ENCODE measurements around the gene PIEZO1.

Gene PIEZO1

DNA sequence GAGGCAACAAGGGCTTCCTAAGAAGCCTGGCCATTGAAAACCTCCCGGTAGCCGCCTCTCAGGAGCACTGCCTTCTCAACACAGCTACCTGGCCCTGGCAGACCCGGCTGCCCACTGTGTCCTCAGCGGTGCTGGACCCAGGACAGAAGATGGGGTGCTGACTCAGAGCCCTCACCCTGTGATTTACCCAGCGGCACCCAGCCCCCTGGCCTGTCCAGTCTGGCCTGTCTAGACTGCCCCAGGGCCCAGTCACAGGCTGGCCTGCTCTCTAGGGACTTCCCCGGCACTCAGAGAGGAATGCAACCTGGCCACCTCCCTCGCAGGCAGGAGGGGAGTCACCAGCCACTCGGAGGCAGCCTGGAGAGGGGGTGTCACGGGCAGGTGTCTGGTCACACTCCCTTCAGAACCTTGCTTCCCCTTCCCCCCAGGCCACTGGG lies 20.1 kb downstream of the PIEZO1 start:
- DNase-seq, result no peak

DNA sequence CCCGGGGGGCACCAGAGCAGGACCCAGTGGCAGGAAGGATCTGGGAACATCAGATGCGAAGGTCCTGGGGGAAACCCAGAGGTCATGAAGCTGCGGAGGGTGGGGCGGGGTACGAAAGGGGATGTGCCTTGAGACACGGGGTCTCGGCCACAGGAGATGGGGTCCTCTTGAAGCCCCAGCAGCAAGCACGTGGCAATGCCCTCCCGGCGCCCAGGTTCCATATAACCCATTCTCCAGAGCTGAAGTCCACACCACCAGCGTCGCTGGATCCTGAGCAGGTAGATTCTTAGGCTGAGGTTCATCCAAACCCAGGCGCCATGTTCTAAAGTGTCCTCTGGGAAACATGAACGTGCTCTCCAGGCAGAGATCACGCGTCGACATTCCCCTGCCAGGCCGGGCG lies 20.9 kb downstream of the PIEZO1 start:
- DNase-seq, result no peak

DNA sequence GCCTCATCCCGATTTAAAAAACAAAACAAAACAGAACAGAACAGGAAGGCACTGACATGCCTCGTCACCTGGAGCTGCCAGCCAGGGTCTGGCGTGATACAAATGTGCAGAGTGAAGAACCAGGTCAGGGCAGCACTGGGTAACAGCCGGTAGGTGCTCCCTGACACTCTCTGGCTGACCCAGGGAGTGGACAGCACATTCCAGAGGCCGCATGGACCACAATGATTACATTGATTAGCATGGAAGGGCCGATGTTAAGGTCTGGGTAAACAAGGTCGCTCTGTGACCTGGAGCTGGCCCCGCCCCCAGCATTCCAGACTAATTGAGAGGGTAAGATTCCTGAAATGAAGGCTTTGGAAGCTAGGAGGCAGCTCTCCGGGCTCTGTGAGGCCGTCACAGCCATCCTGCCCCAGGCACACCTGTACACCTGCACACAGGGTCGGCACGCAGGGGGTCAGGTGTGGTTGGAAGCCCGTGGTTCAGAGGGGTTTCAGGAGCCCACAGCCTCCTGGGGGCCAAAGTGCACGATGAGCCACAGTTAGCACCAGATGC lies 21.4 kb downstream of the PIEZO1 start:
- no peak for DNase-seq

DNA sequence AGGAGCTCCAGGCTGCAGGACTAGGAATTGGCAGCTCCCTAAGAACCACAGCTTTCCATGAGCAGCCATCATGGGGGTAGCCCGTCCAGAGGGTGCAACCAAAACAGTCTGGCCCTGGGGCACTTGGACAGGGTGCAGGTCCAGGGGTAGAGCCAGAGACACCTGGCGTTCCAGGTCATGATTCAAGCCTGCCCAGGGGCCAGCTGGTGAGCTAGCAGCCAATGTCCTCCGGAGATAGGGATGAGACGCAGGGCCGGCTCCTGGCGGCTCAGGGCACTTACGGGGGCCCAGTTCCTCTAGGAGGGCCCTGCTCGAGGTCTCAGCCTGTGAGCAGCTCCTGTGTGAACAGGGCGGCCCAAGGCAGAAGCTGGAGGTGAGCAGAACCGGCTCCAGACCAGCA lies 22.1 kb downstream of the PIEZO1 start:
- DNase-seq, result no peak

DNA sequence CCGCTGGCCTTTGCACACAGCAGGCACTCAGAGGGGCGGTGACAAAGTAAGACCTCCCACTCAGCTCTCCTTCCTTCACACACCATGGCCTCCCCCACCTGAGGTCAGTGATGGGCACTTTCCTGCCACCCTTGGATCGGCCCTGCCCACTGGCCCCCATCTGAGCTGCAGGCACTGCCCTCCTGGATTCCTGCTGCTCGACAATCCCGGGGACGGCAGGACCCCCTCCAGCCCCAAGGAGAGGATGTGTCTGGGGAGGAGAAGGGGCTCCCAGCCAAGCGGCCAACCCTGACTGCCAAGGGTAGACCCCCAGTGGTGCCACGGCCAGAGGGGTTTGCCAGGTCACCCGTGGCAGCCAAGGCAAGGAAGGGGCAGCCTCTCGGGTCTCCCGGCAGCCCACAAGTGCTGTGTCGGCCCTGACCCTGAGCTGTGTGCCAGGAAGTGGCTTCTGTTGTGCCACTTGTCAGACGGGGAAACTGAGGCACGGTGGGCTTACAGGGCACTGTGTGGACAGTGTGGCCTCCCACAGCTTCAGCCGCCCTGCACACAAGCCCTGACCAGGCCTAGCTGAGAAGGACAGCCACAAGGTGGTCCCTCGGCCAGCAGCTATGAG lies 22.7 kb downstream of the PIEZO1 start:
- no peak for DNase-seq

DNA sequence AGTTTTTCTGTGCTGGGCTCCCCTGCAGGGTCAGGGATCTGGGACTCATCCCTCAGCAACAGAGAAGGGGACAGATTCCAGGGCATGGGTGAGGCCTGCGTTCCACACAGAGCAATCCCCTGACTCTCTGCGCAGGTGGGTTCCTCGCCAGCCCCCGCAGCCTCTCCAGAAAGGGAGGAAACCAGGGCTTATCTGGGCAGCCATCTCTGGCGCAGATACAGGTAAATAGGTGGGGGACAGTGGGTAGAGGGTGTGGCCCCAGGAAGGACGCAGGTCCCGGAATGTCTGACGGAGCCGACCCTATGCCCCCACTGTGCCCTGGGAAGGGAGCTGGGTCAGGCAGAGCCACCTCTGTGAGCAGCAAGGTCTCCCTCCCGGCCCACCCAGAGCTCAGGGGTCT lies 23.2 kb downstream of the PIEZO1 start:
- no peak for DNase-seq

DNA sequence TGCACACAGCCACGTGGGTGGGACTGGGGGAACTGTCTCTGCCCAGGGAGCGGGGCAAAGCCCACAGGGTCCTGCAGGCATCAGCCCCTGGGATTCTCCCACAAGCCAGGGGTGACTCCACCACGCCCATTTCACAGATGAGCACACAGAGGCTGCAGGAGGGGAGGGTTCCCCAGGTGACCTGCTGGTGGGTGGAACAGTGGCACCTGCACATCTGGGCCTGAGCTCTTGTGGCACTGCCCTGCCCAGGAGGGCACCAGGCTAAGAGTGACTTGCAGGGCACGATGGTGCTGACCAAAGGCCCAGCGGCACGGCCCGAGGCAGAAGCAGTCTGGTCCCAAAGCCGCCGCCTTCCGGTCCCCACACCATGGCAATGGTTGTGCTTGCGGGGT lies 23.9 kb downstream of the PIEZO1 start:
- no peak for DNase-seq

DNA sequence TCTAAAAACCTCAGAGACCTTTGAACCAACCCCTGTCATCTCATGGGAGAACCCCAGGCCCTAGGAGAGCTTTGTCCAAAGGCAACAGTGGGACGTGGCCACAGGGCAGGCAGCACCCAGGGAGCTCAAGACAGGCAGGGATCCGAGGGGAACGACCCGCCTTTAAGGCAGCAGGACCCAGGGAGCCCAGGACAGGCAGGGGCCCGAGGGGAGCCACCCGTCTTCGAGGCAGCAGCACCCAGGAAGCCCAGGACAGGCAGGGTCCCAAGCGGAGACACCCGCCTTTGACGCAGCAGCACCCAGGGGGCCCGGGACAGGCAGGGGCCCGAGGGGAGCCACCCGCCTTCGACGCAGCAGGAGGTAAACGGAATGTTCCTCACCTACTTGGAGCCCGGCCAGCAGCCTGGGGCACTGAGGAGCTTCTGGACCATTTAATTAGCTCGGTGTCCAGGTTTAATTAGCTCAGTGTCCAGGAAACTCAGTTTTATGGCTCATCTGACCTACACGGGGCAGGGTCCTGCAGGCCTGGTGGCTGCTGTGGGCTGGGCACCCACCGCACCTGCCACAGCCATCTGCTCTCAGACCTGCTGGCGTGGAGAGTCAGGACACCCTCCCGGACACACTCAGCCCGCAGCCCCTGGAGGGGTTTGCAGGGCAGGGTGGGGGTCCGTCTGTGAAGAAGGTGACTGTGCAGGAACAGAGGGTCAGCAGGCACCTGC lies 24.4 kb downstream of the PIEZO1 start:
- DNase-seq, result no peak

DNA sequence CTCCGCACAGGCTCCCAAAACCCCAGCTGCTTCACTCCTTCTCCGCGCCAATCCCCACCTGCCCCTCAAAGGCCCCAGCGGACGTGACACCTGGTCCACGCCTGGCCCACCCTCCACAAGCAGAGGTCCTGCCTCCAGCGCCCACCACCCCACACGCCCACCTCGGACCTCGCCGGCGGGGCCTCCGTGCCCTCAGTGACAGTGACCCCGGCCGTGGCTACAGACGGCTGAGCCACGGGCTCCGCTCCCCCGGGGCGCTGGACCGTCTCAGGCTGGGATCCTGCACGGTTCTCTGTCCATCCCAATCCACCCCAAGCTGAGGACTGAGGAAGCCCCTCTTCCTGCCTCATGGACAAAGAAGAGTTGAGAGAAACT lies 25.1 kb downstream of the PIEZO1 start:
- no peak for DNase-seq

DNA sequence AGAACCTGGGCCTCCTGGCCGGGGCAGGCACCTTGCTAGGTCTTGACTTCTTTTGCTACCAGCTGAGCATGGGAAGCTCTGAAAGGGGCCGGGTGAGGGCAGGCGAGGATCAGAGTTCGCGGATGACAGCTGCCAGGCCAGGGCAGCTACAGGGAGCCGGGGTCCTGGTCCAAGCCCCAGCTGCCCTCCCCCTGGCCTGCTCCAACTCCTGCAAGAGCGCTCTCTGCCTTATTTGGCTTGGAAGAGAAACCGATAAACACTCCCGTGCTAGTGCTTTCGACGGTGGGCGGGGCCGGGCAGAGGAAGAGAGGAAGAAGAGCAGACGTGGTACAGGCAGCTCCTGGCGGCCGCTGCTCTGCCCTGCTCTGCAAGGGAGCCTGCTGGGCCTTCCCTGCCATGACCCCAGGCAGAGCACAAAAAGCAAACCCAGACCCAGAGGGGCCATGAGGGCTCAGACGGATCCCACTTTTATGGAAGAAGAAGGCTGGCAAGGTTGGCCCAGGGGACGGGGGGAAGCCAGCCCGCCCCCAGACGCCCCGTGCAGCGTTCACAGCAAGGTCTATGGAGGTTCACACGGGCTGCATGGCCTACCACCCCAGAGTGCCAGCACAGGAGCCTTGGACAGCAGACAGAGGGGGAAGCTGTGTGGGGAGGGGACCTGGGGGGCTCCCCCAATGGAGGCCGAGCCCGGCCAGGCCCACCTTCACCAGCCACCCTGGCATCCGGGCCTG lies 25.6 kb downstream of the PIEZO1 start:
- no peak for DNase-seq

DNA sequence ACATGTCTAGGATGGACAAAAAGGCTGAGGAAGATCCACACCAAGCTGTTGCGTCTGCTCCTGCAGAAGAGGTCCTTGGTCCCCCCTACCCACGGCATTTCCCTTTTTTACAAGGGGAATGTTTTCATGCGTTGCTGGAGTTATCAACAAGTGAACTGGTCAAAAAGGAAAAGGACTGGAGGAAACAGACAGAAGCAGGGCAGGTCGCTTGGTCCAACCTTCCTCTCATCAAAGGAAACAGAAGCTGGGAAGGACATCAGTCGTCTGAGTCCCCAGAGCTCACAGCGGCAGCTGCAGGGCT lies 26.1 kb downstream of the PIEZO1 start:
- DNase-seq, result no peak

DNA sequence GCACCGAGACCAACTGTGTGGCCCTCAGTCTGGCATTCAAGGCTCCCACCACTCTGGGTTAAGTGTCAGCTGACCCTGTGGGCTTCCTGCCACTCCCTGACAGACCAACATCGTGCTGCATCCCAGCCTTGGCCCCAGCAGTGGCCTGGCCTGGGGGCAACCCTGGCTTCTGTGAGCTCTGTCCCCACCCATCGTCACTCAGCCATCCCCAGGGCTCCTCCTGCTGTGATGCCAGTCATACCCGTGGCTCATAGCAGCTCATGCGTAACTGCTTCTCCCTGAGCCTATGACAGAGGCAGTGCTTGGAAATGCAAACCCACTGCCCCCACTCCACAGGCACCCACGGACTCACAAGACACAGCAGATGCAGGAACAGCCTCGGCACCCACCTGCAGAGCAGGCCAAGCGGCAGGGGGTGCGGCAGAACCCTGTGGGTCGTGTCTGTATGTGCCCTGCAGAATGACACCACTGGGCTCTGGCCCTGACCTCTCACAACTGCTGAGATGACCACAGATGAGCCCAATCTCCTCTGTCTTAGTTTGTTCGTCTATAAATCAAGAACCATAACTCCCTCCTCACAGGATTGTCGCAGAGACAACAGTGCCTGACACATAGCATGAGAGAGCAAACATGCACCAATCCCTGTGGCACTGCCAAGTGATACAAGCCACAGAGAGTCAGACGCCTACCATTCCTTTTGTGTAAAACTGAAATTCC lies 26.6 kb downstream of the PIEZO1 start:
- no peak for DNase-seq

DNA sequence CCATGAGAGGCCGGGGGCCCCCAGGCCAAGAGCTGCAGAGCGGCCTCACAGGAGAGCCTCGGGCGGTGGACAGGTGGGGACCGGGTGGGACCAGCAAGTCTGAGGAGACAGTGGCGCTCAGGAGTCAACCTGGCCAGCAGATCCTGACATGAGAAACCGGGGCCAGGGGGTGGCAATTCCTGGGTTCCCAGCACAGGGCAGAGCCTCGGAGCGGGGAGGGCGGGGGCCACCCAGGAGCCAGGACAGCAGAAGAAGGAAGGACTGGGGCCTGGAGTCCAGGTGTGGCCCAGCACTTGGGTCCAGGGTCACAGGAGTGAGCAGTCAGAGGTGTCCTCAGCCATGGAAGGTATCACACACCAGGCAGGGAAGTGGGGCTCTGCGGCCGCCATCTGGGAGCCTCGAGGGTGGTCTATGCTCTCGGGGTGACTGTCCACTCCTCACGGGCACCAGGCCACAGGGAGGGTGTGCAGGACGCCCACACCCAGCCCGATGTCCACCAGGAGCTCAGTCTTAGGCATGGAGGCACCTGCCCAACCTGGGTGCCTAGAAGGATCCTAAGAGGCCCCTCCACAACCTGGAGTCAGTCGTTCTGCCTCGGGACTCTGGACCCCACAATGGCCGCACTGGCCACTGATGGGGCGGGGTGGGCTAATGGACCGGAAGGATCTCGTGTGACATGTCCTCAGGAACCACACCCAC lies 29.1 kb downstream of the PIEZO1 start:
- no peak for DNase-seq

DNA sequence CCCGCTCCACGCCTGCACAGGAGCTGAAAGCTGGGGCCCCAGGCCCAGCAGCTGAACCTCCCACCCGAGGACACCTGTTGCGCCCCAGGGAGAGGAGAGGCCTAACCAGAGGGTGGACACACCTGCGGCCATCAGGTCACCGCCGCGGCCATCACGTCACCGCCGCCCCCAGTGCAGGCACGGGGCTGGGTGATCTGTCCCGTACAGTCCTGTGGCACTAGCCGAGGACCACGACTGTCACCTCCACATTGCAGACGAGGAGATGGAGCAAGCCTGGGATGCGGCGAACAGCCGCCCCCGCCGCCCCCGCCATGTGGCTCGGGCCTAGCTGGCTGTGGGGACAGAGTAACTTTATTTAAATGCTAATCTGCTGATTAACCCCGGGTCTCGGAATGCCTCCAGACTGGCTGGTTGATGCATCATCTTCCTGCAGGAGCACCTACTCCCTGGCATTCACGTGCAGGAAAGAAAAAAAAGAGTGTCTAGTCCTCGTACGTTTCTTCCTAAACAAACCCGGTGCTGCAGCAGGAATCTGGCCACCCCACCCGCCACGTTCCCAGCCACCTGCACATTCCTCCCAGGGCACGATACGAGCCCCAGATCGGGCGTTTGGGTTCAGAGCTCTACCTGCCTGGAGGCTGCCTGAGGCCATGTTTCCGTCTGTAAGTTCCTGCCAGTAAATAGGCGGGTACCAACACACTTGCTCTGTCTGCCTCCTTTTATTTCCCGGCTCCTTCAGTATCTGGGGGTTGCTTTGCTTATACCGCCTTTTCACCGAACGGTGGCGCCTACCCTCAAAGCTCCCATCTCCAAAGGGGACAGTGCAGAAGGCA lies 29.9 kb downstream of the PIEZO1 start:
- no peak for DNase-seq

DNA sequence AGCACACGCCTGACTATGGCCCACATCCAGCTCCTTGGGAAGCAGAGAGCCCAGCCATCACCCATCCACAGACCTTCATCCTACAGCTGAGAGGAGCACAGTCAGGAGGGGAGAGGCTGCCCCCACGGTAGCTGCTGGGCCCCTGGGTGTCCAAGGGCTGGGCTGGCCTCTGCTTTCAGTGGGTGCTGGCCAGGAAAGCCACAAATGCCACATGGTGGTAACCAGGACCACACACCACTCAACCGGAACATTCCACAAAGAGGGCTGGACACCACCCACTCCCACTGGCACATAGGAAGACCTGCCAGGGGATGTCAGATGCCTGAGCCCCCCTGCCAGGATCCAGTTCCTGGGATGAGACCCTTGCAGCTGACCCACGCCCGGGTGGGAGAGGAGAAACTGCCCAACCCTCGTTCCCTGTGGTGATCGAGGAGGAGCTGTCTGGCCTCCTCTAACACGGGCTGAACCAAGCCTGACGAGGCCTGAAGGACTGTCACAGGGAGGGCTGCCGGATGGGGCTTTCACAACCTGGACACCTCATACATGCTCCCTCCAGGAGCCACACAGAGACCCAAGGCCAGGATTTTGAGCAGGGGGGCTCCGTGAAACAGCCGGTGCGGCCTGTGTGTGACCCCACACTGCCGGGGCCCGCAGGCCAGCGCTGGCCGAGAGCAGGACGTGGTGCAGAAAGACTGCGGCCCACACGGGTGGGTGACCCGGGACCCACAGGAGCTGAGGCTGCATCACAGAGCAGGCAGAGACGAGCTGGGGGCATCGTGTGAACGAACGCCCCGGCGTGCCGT lies 30.7 kb downstream of the PIEZO1 start:
- no peak for DNase-seq

DNA sequence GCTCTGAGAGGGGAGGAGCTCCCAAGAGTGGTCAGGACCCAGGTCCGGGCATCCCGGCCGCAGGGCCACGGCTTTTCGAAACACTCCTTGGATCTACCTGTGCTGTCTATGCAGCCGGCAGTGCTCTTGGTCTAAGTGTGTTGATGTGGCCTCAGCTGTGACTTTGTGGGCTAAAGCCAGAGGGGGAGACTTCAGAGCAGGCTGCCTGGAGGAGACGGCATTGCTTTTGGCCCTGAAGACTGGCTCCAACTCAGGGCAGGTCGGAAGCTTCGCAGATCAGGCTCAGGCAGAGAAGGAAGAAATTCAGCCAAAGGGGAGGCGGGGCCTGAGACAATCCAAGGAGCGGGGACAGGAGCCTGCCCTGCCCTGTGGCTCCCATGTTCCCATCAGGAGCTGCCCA lies 31.4 kb downstream of the PIEZO1 start:
- DNase-seq, result no peak

DNA sequence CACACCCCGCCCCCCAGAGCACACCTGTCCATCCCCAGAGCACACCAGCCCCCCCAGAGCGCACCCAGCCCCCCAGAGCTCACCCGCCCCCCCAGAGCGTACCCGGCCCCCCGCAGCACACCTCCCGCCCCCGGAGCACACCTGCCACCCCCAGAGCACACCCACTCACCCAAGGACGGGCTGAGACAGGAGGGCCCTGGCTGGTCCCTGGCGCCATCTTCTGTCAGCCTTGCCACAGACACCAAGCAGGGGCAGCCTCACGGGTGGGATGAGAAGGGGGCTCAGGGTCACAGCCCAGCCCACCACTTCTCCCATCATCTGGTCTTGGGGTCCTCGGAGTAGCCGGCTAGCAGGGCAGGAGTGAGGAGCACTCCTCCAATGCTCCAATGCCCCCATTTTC lies 31.8 kb downstream of the PIEZO1 start:
- no peak for DNase-seq

DNA sequence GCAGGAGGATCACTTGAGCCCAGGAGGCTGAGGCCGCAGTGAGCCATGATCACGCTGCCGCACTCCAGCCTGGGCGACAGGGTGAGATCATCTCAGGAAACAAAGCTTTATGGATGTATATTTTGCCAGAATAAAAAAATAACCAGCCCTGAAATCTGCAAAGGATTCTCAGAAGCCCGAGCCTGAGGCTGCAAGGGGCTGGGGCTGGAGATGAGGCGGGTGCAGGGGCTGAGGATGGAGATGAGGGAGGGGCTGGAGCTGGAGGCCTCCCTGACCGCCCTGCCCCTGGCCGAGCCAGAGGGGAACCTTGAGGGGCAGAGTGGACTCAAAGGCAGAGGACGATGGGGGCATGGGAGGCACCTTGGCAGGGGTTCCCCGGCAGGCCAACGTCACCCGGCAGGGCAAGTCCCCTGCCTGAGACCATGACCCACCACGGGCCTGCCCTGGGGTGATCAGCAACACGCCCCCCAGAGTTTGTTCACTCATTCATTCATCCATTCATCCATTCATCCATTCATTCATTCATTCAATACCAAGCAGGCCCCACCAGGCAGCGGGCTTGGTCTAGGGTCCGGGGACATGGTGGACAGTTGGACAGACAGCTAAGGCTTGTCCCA lies 32.5 kb downstream of the PIEZO1 start:
- no peak for DNase-seq

DNA sequence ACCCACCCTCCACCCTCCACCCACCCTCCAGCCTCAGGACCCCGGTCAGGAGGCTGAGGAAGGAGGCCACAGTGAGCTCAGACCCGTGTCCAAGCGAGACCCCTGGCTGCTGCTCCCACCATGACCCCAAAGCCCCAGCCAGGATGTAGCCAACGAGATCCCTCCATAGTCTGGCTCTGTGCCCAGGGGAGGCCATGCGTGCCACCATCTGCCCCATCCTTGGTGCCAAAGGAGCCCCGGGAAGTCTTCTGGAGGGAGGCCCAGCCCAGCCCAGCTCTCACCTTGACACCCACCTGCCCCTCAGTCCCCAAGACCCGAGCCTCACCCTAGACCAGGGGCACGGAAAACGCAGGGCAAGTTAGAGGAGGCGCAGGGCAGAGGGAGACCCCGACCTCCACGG lies 34.2 kb downstream of the PIEZO1 start:
- no peak for DNase-seq

DNA sequence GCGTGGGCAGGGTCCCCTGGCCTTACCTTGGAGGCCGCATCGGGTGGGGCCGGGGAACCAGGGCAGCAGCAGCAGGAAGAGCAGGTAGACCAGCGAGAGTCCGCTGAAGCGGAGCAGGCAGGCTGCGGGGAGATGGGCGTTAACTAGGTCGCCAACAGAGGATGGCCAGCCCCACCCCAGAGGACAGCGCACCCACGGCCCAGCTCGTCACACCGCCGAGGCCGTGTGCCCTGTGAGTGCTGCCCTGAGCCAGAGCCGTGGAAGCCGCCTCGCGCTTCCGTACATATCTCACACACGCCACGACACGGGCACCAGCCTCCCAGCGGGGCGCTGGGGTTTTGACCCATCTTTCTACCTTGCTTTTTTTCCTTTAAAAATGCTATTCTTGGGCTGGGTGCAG lies 35.7 kb downstream of the PIEZO1 start:
- no peak for DNase-seq

DNA sequence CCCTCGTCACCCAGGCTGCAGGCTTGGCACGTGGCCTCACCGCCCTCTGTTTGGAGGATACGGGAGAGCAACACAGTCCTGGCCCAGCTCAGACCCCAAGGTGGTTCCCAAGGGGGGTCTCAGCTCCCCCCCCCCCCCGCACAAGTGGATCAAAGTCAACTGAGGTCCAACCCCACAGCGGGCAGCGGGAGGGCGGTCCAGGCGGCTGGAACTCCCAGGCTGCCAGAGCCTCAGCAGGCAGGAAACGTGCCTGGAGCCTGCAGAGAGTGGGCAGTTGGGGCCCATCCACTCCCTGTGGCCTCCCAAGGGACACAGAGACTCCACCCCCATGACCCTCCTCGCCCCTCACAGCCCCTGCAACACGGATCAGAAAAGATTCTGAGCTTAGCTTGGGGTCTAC lies 36.7 kb downstream of the PIEZO1 start:
- DNase-seq, result no peak
